Cardiac muscle cell (in vitro differentiated cells and primary cell): Measurements from ENCODE around the gene ZFAND3. TPM values are rescaled to one million over a fixed set of nuclear protein-coding genes. Genes with fewer than 3 reads are reported as not detected.

Experiments used
- DNase-seq, 2 donors: peaks; one replicate each; pipeline versions ENCODE4 v3.0.0 to v3.0.0-alpha.2; 2010 to 2017; ENCODE audit warnings: low read depth in 1 of 2, low spot score in 1 of 2
- H3K27ac ChIP-seq: fragments of 200-600 bp; sonication (generic); 2 replicates; pipeline ENCODE4 v1.5.1; 2016
- H3K27me3 ChIP-seq: fragments of 200-600 bp; sonication (generic); 2 replicates; pipeline ENCODE4 v1.6.0; 2016; ENCODE audit warnings: control low read depth
- H3K36me3 ChIP-seq: fragments of 200-600 bp; sonication (generic); 2 replicates; pipeline ENCODE4 v1.5.1; 2016; ENCODE audit warnings: control low read depth
- H3K4me1 ChIP-seq: fragments of 200-600 bp; sonication (generic); 2 replicates; pipeline ENCODE4 v1.8.1; 2017; ENCODE audit warnings: low read depth, mild to moderate bottlenecking, mixed run types
- H3K4me3 ChIP-seq: fragments of 200-600 bp; sonication (generic); 2 replicates; pipeline ENCODE4 v1.5.1; 2016; ENCODE audit warnings: mild to moderate bottlenecking
- H3K9me3 ChIP-seq: fragments of 200-600 bp; sonication (generic); 2 replicates; pipeline ENCODE4 v1.5.1; 2017; ENCODE audit warnings: low read depth, mild to moderate bottlenecking, control low read depth
- polyA plus RNA-seq: library from polyadenylated mRNA; unstranded; fragments of >200 nt; fragmentation: Nextera tagmentation; extraction: Ambion mirVana; gene quantifications from 2 replicates; pipeline ENCODE4 v1.2.1, GENCODE V29; 2016
- total RNA-seq: library from RNA; depleted of rRNA; stranded (reverse); fragments of >200 nt; gene quantifications from 2 replicates; pipeline ENCODE4 v1.2.3, GENCODE V29; 2016
- TF ChIP-seq, protein P1 (sequence below): IDR thresholded peaks from 2 replicates; pipeline ENCODE4 v1.5.1; 2012; ENCODE audit warnings: low read depth, mild to moderate bottlenecking, low read length

ZFAND3 gene
- total and polyA plus RNA-seq, 2 experiments from 2014 or later: 49.9 to 68.0 TPM

DNA sequence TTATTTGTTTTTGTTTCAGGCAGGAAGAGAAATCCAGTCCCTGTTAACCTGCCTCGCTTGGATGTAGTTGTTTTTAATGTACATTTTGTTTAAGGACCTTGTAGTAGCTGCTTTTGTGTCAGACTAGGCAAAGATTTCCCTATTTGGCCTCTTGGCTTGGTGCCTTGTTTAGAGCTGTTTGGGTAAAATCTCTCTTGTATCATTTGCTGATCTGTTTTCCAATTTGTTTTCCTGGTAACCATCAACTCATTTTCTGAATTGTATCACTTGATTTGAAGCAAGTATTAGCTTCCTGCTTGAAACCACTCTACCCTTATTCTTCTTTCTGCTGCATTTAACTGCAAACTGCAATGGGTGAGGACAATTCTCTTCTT, 160.7 kb downstream of the ZFAND3 start:
- H3K9me3 ChIP-seq: no peaks in the 10 kb centered on the region
- DNase-seq: no peak
- no peak overlapping the region for H3K4me3 ChIP-seq
- no peaks in the 10 kb centered on the region for H3K27me3 ChIP-seq
- no peaks in the 10 kb centered on the region for H3K36me3 ChIP-seq
- H3K27ac ChIP-seq: no peak overlapping the region
- peaks cover 12% of the 10 kb centered on the region for H3K4me1 ChIP-seq
- TF ChIP-seq, protein P1, sequence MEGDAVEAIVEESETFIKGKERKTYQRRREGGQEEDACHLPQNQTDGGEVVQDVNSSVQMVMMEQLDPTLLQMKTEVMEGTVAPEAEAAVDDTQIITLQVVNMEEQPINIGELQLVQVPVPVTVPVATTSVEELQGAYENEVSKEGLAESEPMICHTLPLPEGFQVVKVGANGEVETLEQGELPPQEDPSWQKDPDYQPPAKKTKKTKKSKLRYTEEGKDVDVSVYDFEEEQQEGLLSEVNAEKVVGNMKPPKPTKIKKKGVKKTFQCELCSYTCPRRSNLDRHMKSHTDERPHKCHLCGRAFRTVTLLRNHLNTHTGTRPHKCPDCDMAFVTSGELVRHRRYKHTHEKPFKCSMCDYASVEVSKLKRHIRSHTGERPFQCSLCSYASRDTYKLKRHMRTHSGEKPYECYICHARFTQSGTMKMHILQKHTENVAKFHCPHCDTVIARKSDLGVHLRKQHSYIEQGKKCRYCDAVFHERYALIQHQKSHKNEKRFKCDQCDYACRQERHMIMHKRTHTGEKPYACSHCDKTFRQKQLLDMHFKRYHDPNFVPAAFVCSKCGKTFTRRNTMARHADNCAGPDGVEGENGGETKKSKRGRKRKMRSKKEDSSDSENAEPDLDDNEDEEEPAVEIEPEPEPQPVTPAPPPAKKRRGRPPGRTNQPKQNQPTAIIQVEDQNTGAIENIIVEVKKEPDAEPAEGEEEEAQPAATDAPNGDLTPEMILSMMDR: no peak

DNA sequence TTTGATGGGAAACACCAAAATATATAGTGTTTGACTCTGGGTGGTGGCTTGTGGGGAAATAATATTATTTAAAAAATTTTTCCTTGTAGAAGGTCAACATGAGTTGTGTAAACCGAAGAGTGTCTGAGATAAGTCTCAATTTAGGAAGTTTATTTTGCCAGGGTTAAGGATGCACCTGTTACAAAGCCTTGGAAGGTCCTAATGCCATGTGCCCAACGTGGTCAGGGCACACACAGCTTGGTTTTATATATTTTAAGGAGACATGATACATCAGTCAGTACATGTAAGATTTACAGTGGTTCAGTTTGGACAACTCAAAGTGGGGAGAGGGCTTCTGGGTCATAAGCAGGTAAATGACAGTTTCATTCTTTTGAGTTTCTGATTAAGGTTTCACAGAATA, 162.1 kb downstream of the ZFAND3 start:
- Histone ChIP-seq H3K4me1 (peaks cover 12% of the 10 kb centered on the region), H3K9me3 (no peaks in the 10 kb centered on the region), H3K27me3 (no peaks in the 10 kb centered on the region), H3K4me3 (no peak overlapping the region), H3K27ac (no peak overlapping the region), H3K36me3 (no peaks in the 10 kb centered on the region)
- no peak for DNase-seq
- TF ChIP-seq, protein P1: no peak

DNA sequence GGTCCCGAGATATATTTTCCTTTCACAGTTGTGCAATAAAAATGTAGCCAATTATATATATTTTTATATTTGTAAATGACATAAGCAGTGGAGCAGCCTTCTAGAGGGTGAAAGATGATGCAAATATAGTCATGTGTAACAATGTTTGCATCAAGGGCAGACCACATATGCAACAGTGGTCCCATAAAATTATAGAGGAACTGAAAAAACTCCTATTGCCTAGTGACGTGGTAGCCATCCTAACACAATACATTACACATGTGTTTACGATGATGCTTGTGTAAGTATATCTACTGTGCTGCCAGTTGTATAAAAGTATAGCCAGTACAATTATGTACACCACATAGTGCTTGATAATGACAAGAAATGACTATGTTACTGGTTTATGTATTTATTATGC, 162.8 kb downstream of the ZFAND3 start:
- no peaks in the 10 kb centered on the region for H3K27me3 ChIP-seq
- H3K4me3 ChIP-seq: no peak overlapping the region
- H3K36me3 ChIP-seq: no peaks in the 10 kb centered on the region
- DNase-seq: no peak
- H3K4me1 ChIP-seq: peaks cover 12% of the 10 kb centered on the region
- TF ChIP-seq, protein P1: no peak
- H3K9me3 ChIP-seq: no peaks in the 10 kb centered on the region
- no peak overlapping the region for H3K27ac ChIP-seq

DNA sequence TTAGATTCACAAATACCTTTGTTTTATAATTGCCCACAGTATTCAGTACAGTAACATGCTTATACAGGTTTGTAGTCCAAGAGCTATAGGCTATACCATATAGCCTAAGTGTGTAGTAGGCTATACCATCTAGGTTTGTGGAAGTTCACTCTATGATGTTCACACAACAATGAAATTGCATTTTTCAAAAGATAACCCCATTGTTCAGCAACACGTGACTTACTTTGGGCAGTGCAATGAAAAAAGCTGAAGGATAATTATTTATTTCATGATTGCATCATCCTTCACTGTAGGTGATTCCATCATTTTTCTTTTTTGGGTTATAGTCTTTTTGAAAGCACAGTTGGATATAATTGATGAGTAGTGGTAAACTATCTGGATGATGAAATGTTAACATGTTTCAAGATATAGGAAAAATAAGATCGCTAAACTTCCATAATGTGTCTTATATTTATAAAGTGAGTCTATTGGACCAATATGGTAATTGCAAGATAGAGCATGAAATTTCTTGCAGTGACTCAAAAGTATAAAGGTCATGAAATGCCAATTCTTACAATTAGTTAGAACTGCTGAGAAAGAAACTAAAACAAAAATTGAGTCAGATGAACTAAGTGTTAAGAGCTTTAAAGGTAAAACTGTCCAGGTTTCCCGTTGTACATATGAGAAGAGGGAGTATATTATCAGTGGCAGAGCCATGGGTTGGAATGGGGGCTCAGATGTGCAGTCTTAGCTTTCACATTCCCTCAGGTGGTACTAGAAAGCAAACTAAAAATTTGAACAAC, 164.4 kb downstream of the ZFAND3 start:
- Histone ChIP-seq H3K9me3 (no peaks in the 10 kb centered on the region), H3K4me1 (peaks cover 28% of the 10 kb centered on the region), H3K36me3 (no peaks in the 10 kb centered on the region), H3K4me3 (no peak overlapping the region), H3K27me3 (no peaks in the 10 kb centered on the region), H3K27ac (no peak overlapping the region)
- no peak for DNase-seq
- TF ChIP-seq, protein P1: no peak

DNA sequence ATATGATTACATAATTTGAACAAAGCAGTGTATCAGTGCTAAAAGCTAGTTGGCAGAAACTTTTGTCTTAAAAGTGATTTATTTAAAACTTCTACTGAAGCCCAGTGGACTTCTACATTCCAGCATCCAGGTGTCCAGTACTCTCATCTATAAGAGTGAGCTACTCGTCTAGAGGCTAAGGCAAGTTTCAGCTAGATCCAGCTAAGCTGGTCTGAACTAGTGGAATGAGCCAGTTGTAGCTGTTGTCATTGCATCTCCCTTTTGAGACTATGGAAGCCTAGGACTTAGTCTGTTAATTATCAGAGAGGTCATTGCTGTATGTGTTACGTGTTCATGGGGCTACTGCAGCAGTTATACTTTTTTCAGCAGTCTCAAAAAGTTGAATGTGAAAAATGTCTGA, 165.1 kb downstream of the ZFAND3 start:
- Histone ChIP-seq H3K36me3 (no peaks in the 10 kb centered on the region), H3K4me3 (no peak overlapping the region), H3K4me1 (peaks cover 22% of the 10 kb centered on the region), H3K27me3 (no peaks in the 10 kb centered on the region), H3K9me3 (no peaks in the 10 kb centered on the region), H3K27ac (no peak overlapping the region)
- no peak for DNase-seq
- TF ChIP-seq, protein P1: no peak

DNA sequence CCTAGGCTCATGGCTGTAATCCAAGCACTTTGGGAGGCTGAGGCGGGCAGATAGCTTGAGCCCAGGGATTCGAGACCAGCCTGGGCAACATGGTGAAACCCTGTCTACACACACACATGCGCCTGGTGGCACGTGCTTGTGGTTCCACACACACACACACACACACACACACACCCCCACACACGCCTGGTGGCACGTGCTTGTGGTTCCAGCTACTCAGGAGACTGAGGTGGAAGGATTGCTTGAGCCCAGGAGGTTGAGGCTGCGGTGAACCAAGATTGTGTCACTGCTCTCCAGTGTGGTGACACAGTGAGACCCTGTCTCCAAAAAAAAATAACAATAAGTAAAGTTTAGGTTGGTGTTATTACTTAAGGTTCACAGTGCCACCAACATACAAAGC, 165.8 kb downstream of the ZFAND3 start:
- Histone ChIP-seq H3K27ac (no peak overlapping the region), H3K27me3 (no peaks in the 10 kb centered on the region), H3K36me3 (no peaks in the 10 kb centered on the region), H3K4me1 (peaks cover 16% of the 10 kb centered on the region), H3K4me3 (no peak overlapping the region), H3K9me3 (no peaks in the 10 kb centered on the region)
- DNase-seq: no peak
- TF ChIP-seq, protein P1: no peak
